Right lobe of liver (tissue), 4 donors: ENCODE data around the gene AK9.

Experiments
- CTCF ChIP-seq, 4 donors: fragments of 200-600 bp in 3 of 4; fragments of 450-650 bp in 1 of 4; IDR thresholded peaks; one replicate each; pipeline versions ENCODE4 v1.5.1 to v1.8.0; 2016 to 2022; ENCODE audit warnings: antibody characterized with exemption in 4 of 4, mild to moderate bottlenecking in 2 of 4
- POLR2A ChIP-seq: fragments of 450-650 bp; IDR thresholded peaks from one replicate; pipeline ENCODE4 v1.6.1; 2017; ENCODE audit warnings: antibody characterized with exemption, mild to moderate bottlenecking
- donor health status: DM: no; HTN: no; CAD: no.
- donor health status: DM: no; HTN: no; CAD: no.
- donor health status: DM: no; HTN: yes; CAD: no.

- TF ChIP-seq CTCF (IDR thresholded peaks at IDR 0.05) (no peak), POLR2A (no peak)
These were observed 35.2 kb downstream of the AK9 start for GRCh38 chr6:109655761-109656262.
